HepG2 (cell line): ENCODE data around the gene C1QTNF9. TPM values are rescaled to one million over a fixed set of nuclear protein-coding genes. Genes with fewer than 3 reads are reported as not detected.

Source experiments
- ATAC-seq: fragments of 200-7000 bp; cut with Tn5 transposase; 3 replicates; pipeline ENCODE4 v1.9.1; 2020; ENCODE audit warnings: mild to moderate bottlenecking, moderate library complexity
- BruUV-seq: library from RNA; stranded (reverse); fragments of 400-500 nt; replicated peaks from 2 replicates; lab custom pipeline; 2021; lab: Mats Ljungman, UMichigan
- CTCF ChIA-PET: fragments of 300-600 bp; formaldehyde crosslinking; extraction: SDS; loops from one replicate; lab custom pipeline; 2021; ENCODE audit warnings: low total read pairs, inconsistent platforms, low intra/inter-chr PET ratio; lab: Yijun Ruan, JAX
- POLR2A ChIA-PET: fragments of 350-600 bp; sonication (Branson Sonifier 250); formaldehyde crosslinking; loops from one replicate; lab custom pipeline; 2020; ENCODE audit warnings: antibody characterized with exemption, inconsistent platforms; lab: Yijun Ruan, JAX
- DNase-seq: peaks from one replicate; pipeline ENCODE4 v3.0.0-alpha.2; 2015; ENCODE audit warnings: low spot score
- FAIRE-seq: peaks from 3 replicates; lab custom pipeline; 2011; peaks lifted over from hg19 to GRCh38; lab: Jason Lieb, UNC
- H2AFZ ChIP-seq: one replicate; pipeline ENCODE4 v1.6.1; 2011; ENCODE audit warnings: low read length, inconsistent platforms
- H3K27ac ChIP-seq: fragments of 300-600 bp; 3 replicates; pipeline ENCODE4 v1.8.0; 2011; ENCODE audit warnings: mixed run types, mild to moderate bottlenecking, mixed read lengths, low read length, inconsistent platforms; ENCODE audit not compliant: insufficient read depth; ENCODE audit errors: extremely low read length
- H3K27me3 ChIP-seq, 2 experiments: fragments of 200-600 bp in 1 of 2; 2 replicates in 1 of 2; 3 replicates in 1 of 2; pipeline versions ENCODE4 v1.6.0 to v1.8.0; 2011; ENCODE audit warnings: low read length in 2 of 2, mild to moderate bottlenecking in 2 of 2, moderate library complexity in 2 of 2, inconsistent platforms in 1 of 2; ENCODE audit not compliant: insufficient read depth in 2 of 2, control insufficient read depth in 1 of 2
- H3K36me3 ChIP-seq, 2 experiments: fragments of 200-600 bp in 1 of 2; replicated peaks in 1 of 2; 2 replicates in 1 of 2; 3 replicates in 1 of 2; pipeline versions ENCODE4 v1.5.1 to v1.8.0; 2011; ENCODE audit warnings: low read length in 2 of 2, inconsistent platforms in 1 of 2; ENCODE audit not compliant: insufficient read depth in 2 of 2, control insufficient read depth in 1 of 2
- H3K4me1 ChIP-seq: 2 replicates; pipeline ENCODE4 v1.5.1; 2012; ENCODE audit warnings: low read length, inconsistent platforms; ENCODE audit not compliant: insufficient read depth
- H3K4me2 ChIP-seq: 2 replicates; pipeline ENCODE4 v1.6.0; 2011; ENCODE audit warnings: low read depth, low read length, inconsistent platforms
- H3K4me3 ChIP-seq, 3 experiments: fragments of 200-600 bp in 1 of 3; sonication (generic), shearing (Covaris generic) in 1 of 3; replicated peaks in 1 of 3; 2 replicates each; pipeline ENCODE4 v1.5.1; 2011 to 2016; ENCODE audit warnings: low read length in 3 of 3, inconsistent platforms in 2 of 3, low read depth in 2 of 3, mild to moderate bottlenecking in 2 of 3, control low read depth in 1 of 3, mixed read lengths in 1 of 3; ENCODE audit not compliant: insufficient read depth in 1 of 3
- H3K79me2 ChIP-seq: one replicate; pipeline ENCODE4 v1.6.1; 2011; ENCODE audit warnings: low read length, inconsistent platforms; ENCODE audit not compliant: insufficient read depth
- H3K9ac ChIP-seq: 2 replicates; pipeline ENCODE4 v1.6.0; 2011; ENCODE audit warnings: mild to moderate bottlenecking, low read depth, low read length, inconsistent platforms; ENCODE audit not compliant: insufficient read depth
- H3K9me3 ChIP-seq: 2 replicates; pipeline ENCODE4 v1.5.1; 2012; ENCODE audit warnings: mild to moderate bottlenecking, low read length
- H4K20me1 ChIP-seq: 2 replicates; pipeline ENCODE4 v1.6.0; 2011; ENCODE audit warnings: inconsistent platforms, mild to moderate bottlenecking, low read length, moderate library complexity; ENCODE audit not compliant: insufficient read depth
- CC2D1A ChIP-seq: sonication (generic); formaldehyde crosslinking; IDR thresholded peaks from 2 replicates; pipeline ENCODE4 v1.8.1; 2023; ENCODE audit warnings: mild to moderate bottlenecking, missing genetic modification reagents
- CEBPB ChIP-seq: IDR thresholded peaks from 2 replicates; pipeline ENCODE4 v1.6.1; 2011; ENCODE audit warnings: low read depth, low read length, improper control_type of control experiment, borderline replicate concordance
- CENPBD1 ChIP-seq: sonication (generic); formaldehyde crosslinking; IDR thresholded peaks from 2 replicates; pipeline ENCODE4 v1.8.0; 2022; ENCODE audit warnings: missing genetic modification reagents, low read depth, mild to moderate bottlenecking, borderline replicate concordance
- EEA1 ChIP-seq: sonication (generic); formaldehyde crosslinking; IDR thresholded peaks from 2 replicates; pipeline ENCODE4 v1.5.1; 2020; ENCODE audit warnings: mild to moderate bottlenecking, missing genetic modification reagents, borderline replicate concordance
- FLYWCH1 ChIP-seq: sonication (generic); formaldehyde crosslinking; IDR thresholded peaks from 2 replicates; pipeline ENCODE4 v1.8.1; 2023; ENCODE audit warnings: mild to moderate bottlenecking, missing genetic modification reagents
- HOXA5 ChIP-seq: sonication (generic); formaldehyde crosslinking; IDR thresholded peaks from 2 replicates; pipeline ENCODE4 v1.4.0; 2020; ENCODE audit warnings: missing genetic modification reagents
- KMT2B ChIP-seq: IDR thresholded peaks from 2 replicates; pipeline ENCODE4 v1.6.1; 2016; ENCODE audit warnings: missing genetic modification reagents, missing compliant biosample characterization
- LBX2 ChIP-seq: sonication (generic); formaldehyde crosslinking; IDR thresholded peaks from 2 replicates; pipeline ENCODE4 v1.5.0; 2020; ENCODE audit warnings: missing genetic modification reagents, mild to moderate bottlenecking, borderline replicate concordance
- SAFB2 ChIP-seq: sonication (generic); formaldehyde crosslinking; IDR thresholded peaks from 2 replicates; pipeline ENCODE4 v1.5.1; 2020; ENCODE audit warnings: missing genetic modification reagents, low read depth, mild to moderate bottlenecking, borderline replicate concordance
- SIN3A ChIP-seq: IDR thresholded peaks from 2 replicates; pipeline ENCODE4 v1.6.1; 2011; ENCODE audit warnings: low read depth, mild to moderate bottlenecking, control low read depth, low read length, borderline replicate concordance
- TSC22D2 ChIP-seq: sonication (generic); formaldehyde crosslinking; IDR thresholded peaks from 2 replicates; pipeline ENCODE4 v1.5.1; 2020; ENCODE audit warnings: missing genetic modification reagents, mild to moderate bottlenecking, borderline replicate concordance
- UBTF ChIP-seq: sonication (generic); formaldehyde crosslinking; IDR thresholded peaks from 2 replicates; pipeline ENCODE4 v1.4.0; 2020; ENCODE audit warnings: mild to moderate bottlenecking, missing genetic modification reagents
- ZNF329 ChIP-seq: sonication (generic); formaldehyde crosslinking; IDR thresholded peaks from 2 replicates; pipeline ENCODE4 v1.9.0; 2021; ENCODE audit warnings: low read depth, mild to moderate bottlenecking, missing genetic modification reagents
- ZNF367 ChIP-seq: sonication (generic); formaldehyde crosslinking; IDR thresholded peaks from 2 replicates; pipeline ENCODE4 v1.4.0; 2020; ENCODE audit warnings: missing genetic modification reagents, borderline replicate concordance
- ZNF564 ChIP-seq: sonication (generic); formaldehyde crosslinking; IDR thresholded peaks from 2 replicates; pipeline ENCODE4 v1.8.1; 2023; ENCODE audit warnings: mild to moderate bottlenecking, missing genetic modification reagents
- ZSCAN12 ChIP-seq: sonication (generic); formaldehyde crosslinking; IDR thresholded peaks from 2 replicates; pipeline ENCODE4 v1.9.0; 2021; ENCODE audit warnings: mild to moderate bottlenecking, missing genetic modification reagents
- WGBS: methylation state at CpG from one replicate; pipeline ENCODE4 v1.1.6; 2017; ENCODE audit warnings: low lambda C conversion rate; 5-methylcytosine and 5-hydroxymethylcytosine counted together
- in situ Hi-C: cut with HindIII; loops from 2 replicates; pipeline ENCODE4 v1.10.0; 2017; ENCODE audit warnings: low pct_unique_long_range_greater_than_20kb; ENCODE audit not compliant: extremely low pct_ligation_motif_present
- intact Hi-C: fragments of 100-400 bp; cut with micrococcal nuclease; formaldehyde crosslinking; loops from one replicate; pipeline ENCODE4 v1.10.0; 2022; ENCODE audit not compliant: unreplicated experiment
- polyA plus RNA-seq, 8 experiments: library from polyadenylated mRNA; depleted of rRNA in 3 of 8; stranded (reverse) in 7 of 8; unstranded in 1 of 8; fragments of >200 nt; fragmentation: Illumina TruSeq in 4 of 8; extraction: Trizol in 4 of 8; gene quantifications; 2 replicates each; pipeline versions ENCODE4 v1.2.1 to v1.2.3, GENCODE V29; 2011 to 2016; ENCODE audit warnings: low read depth in 4 of 8, missing spikeins in 1 of 8, mixed read lengths in 1 of 8; ENCODE audit not compliant: insufficient read depth in 1 of 8
- total RNA-seq, 5 experiments: library from RNA; depleted of rRNA; stranded (reverse); fragments of >200 nt; fragmentation: Illumina TruSeq; extraction: Trizol; gene quantifications; 2 replicates each; pipeline ENCODE4 v1.2.3, GENCODE V29; 2016; ENCODE audit warnings: low read depth in 1 of 5

Gene C1QTNF9
- total and polyA plus RNA-seq, 2 of the 13 experiments (the other 11 are each of a cell fraction or from before 2014, with no cell fraction given), result not detected

- FAIRE-seq, result no peak
- intact Hi-C loops, result no loop called here
Measured at GRCh38 chr13:24339937-24340607, 30.7 kb downstream of the C1QTNF9 start.

More at GRCh38 chr13:24339937-24340607, 30.7 kb downstream of the C1QTNF9 start:
- ATAC-seq, result no peak
- Histone ChIP-seq H3K9ac (no peak overlapping the region), H3K27ac (no peak overlapping the region), H4K20me1 (no peaks in the 10 kb centered on the region), H3K36me3 (no peaks in the 10 kb centered on the region), H2AFZ (no peak overlapping the region), H3K79me2 (no peaks in the 10 kb centered on the region), H3K4me3 (no peak overlapping the region), H3K27me3 (no peaks in the 10 kb centered on the region), H3K4me2 (no peak overlapping the region), H3K9me3 (no peaks in the 10 kb centered on the region), H3K4me1 (no peaks in the 10 kb centered on the region)
- 78% methylated on average over 32 of the region's 35 CpGs for WGBS
- in situ Hi-C loops, result no loop called here
- CTCF ChIA-PET, result no interaction called here
- BruUV-seq, result no TSS peak
- DNase-seq, result no peak
- TF ChIP-seq ZNF329 (CRISPR knock-in tag) (no peak), CEBPB (no peak), SAFB2 (no peak), LBX2 (CRISPR knock-in tag) (no peak), KMT2B (CRISPR knock-in tag) (no peak), UBTF (CRISPR knock-in tag) (no peak), HOXA5 (CRISPR knock-in tag) (no peak), SIN3A (no peak), EEA1 (CRISPR knock-in tag) (no peak), FLYWCH1 (no peak), CENPBD1 (no peak), CC2D1A (CRISPR knock-in tag) (no peak), TSC22D2 (no peak), ZNF367 (no peak), ZNF564 (CRISPR knock-in tag) (no peak), ZSCAN12 (no peak)
- POLR2A ChIA-PET, result no interaction called here
